GM19455 (cell line): ENCODE measurements around the gene C16orf87.
"Not testable (repeated sequence)": the region's sequence is repeated elsewhere in the genome, so short reads cannot be mapped to it uniquely, and the experiment has no call there.

Experiments used
- ATAC-seq: cut with Tn5 transposase; IDR thresholded peaks from one replicate; pipeline ENCODE4 v1.9.1; 2021; ENCODE audit not compliant: unreplicated experiment

Gene C16orf87, protein sequence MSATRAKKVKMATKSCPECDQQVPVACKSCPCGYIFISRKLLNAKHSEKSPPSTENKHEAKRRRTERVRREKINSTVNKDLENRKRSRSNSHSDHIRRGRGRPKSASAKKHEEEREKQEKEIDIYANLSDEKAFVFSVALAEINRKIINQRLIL

DNA sequence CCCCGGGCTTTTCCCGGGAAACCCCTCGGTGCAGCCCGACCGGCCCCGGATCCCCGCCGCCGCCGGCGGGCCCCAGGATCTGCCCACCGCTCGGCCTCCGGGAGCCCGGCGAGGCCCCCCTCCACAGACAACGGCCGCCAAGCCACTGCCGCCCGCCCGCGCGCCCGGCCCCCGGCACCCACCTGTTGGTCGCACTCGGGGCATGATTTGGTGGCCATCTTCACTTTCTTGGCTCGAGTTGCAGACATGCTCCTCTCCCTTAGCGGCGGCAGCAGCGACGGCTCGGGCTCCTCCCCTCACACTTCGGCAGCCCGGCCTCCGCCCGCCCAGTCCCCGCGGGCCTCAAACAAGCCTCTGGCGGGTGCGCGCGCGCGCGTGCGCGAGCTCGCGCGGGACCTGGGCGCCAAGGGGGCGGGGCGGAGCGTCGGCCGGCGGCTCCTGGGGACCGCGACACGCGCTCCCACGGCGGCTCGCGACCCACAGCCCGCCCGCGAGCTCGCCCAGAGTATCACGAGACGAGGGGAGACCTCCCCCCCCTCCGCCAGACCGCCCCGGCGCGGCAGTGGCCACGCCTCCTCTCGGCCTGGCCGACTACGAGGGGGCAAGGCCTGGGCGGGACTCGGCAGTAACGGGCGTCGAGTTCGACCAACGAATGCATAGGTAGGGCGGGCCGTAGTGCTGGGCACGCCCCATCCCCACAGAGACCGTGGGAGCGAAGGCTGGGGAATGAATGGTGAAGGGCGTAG is at the start of gene C16orf87:
C16orf87 (minus strand) TSS at position 279 of the 746 bp plus-strand sequence; CDS start at position 248, 31 bp downstream.
- ATAC-seq, result peak; percentile 95

DNA sequence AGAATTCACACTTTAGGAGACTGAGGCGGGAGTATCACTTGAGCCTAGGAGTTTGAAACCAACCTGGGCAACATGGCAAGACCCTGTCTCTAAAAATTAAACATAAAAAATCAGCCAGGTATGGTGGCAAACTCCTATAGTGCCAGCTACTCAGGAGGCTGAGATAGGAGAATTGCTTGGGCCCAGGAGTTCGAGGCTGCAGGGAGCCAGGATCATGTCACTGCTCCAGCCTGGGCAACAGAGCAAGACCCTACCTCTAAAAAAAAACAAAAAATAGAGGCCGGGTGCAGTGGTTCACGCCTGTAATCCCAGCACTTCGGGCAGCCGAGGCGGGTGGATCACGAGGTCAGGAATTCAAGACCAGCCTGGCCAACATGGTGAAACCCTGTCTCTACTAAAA is 44.3 kb upstream of the C16orf87 start:
- ATAC-seq, result no peak

DNA sequence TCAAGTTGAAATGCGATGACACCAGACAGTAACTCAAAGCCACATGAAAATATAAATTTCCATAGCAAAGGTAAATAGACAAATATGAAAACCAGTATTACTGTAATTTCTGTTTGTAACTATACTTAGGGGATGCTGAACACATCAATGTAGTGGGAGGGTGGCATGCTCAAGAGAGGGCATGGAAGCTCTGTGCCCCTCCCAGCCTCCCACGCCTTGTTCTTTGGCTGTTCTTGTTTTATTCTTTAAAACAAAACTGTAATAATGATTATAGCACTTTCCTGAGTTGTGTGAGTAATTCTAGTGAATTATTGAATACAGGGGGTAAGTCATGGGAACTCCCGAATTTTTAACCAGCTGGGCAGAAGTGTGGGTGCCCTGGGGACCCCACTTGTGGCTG is 42.2 kb upstream of the C16orf87 start:
- ATAC-seq, result no peak

DNA sequence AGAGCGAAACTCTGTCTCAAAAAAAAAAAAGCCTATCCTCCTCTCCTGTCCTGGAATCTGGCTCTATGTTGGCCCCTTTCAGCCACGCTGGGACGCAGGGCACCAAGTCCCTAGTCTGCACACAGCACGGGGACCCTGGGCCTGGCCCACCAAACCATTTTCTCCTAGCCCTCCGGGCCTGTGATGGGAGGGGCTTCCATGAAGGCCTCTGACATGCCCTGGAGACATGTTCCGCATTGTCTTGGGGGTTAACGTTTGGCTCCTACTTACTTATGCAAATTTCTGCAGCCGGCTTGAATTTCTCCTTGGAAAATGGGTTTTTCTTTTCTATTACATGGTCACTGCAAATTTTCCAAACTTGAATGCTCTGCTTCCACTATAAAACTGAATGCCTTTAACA is 40.6 kb upstream of the C16orf87 start:
- no peak for ATAC-seq

DNA sequence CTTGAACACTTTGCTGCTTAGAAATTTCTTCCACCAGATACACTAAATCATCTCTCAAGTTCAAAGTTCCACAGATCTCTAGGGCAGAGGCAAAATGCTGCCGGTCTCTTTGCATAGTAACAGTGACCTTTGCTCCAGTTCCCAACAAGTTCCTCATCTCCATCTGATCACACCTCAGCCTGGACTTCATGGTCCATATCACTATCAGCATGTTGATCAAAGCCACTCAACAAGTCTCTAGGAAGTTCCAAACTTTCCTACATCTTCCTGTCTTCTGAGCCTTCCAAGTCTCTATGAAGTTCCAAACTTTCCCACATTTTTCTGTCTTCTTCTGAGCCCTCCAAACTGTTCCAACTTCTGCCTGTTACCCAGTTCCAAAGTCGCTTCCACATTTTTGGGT is 37.9 kb upstream of the C16orf87 start:
- not testable (repeated sequence) for ATAC-seq

DNA sequence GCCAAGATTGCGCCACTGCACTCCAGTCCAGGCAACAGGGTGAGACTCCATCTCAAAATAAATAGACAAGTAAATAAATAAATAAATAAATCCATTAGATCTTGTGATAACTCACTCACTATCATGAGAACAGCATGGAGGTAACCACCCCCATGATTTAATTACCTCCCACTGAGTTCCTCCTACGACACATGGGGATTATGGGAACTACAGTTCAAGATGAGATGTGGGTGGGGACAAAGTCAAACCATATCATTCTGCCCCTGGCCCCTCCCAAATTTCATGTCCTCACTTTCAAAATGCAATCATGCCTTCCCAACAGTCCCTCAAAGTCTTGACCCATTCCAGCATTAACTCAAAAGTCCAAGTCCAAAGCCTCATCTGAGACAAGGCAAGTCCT is 36.5 kb upstream of the C16orf87 start:
- ATAC-seq, result not testable (repeated sequence)

DNA sequence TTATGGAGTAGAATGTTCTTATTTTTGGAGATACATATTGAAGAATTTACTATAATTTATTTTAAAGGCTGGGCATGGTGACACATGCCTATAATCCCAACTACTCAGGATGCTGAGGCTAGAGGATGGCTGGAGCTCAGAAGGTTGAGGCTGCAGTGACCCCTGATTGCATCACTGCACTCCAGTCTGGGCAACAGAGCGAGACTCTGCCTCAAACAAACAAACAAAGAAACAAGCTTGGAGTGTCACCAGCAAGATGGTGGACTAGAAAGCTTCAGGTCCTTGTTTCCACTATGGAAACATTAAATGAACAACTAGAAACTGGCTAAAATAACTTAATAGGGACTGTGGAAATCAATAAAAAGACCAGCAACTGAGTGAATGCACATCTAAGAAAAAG is 35.3 kb upstream of the C16orf87 start:
- no peak for ATAC-seq

DNA sequence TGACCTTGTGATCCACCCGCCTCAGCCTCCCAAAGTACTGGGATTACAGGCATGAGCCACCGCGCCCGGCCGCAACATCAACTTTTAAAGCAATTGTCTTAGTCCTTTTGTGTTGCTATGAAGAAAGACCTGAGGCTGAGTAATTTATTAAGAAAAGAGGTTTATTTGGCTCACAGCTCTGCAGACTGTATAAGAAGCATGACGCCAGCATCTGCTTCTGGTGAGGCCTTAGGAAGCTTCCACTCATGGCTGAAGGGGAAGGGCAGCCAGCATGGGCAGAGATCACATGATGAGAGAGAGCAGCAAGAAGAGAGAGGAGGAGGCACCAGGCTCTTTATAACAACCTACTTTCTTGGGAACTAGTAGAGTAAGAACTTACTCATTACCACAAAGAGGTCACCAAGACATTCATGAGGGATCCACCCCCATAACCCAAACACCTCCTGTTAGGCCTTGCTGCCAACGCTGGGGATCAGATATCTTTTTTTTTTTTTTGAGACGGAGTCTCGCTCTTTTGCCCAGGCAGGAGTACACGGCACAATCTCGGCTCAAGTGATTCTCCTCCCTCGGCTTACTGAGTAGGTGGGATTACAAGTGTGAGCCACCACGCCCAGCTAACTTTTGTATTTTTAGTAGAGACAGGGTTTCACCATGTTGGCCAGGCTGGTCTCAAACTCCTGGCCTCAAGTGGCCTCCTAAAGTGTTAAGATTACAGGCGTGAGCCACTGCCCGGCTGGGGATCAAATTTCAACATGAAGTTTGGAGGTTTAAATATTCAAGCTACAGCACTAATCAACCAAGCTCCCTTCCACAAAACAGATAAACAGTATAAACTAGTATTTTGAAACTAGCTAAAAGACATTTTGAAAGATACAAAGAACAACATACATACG is 31.8 kb upstream of the C16orf87 start:
- ATAC-seq, result no peak

DNA sequence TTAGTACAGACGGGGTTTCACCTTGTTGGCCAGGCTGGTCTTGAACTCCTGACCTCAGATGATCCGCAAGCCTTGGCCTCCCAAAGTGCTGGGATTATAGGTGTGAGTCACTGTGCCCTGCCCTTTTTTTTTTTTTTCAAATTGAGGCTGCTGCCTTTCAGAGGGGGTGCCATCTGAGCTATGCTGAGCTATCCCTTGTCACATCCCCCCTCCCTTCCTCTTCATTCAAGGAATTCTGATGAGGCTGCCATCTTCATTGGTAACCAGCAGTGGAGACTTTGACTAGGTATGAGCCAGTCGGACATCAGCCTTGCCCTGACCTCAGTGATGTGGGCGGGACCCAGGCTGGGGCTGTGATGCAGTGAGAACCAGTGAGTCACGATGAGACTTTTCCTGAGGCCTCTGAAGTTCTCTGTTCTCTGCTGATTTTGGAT is 28.8 kb upstream of the C16orf87 start:
- ATAC-seq, result no peak

DNA sequence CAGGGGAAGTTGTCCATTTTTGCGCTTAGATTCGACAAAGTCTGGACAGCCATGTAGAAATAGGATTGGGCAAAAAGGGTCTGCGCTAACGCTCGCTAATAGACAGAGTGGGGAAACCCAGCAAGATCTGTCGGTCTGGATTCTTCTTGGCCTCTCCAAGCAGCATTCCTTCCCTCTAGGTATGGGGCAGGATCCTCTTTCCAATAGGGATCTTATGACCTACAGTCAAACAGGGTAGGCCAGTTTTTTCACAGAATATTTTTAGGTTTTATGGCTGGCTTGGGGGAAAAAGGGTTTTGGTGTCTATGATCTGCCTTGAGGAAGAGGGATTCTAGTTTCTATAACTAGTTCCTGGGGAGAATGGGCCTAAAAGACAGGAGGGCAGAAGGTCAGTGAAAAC is 27.2 kb upstream of the C16orf87 start:
- ATAC-seq, result no peak

DNA sequence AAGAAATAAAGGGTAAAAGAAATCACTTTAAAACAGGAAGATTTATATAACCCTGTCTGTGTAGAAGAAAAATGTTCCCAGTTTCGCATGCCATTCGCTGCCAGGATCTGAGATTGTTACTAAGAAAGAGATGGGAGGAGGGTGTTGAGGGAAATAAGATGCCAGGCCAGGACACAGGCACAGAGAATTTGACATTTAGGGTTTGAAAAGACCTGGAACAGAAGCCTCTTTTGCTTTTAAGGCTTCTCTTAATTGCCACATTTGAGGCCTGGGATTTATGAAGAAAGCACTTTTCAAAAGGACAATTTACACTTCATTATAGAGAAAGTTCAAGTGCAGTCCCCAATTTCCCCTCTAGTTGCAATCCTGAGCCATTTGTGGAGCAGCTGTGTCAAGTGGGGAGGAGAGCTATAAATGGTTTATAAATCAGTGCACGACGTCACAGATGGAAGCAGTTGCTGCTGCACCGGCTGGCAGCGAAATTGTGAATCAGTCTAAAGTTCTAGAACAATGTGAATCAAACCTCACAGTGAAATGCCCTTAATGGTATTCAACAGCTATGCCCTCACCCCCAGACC is 26.5 kb upstream of the C16orf87 start:
- ATAC-seq, result no peak

DNA sequence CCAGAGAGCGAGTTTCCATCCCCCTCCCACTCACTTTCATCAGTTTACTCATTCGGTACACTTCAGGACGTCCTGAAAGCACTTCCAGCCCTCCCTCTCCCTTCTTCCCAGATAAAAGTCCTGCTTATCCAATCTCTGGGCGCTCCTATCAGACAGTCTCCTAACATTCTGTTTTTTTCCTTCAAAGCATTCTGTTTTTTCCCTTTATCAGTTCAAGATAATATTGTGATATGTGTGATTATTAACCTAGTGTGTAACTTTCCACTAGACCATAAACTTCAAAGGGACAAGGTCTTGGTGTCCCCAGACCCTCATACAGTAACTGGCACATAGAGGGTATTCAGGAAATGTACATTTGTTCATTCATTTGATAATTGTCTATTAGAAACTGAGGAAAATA is 24.4 kb upstream of the C16orf87 start:
- ATAC-seq, result no peak

DNA sequence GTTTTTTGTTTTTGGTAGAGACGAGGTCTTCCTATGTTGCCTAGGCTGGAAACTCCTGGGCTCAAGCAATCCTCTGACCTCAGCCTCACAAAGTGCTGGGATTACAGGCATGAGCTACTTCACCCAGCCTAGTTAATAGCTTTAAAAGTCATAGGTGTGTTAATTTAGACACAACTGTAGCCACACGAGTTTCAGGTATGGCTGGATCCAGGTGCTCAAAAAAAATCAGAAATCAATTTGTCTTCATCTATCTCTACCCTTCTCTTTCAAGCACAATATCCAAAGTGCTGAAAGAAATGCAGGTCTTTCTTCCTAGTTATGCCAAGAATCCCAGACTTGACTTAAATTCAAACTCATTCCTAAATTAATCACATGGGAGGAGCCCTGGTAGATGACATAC is 23.9 kb upstream of the C16orf87 start:
- no peak for ATAC-seq

DNA sequence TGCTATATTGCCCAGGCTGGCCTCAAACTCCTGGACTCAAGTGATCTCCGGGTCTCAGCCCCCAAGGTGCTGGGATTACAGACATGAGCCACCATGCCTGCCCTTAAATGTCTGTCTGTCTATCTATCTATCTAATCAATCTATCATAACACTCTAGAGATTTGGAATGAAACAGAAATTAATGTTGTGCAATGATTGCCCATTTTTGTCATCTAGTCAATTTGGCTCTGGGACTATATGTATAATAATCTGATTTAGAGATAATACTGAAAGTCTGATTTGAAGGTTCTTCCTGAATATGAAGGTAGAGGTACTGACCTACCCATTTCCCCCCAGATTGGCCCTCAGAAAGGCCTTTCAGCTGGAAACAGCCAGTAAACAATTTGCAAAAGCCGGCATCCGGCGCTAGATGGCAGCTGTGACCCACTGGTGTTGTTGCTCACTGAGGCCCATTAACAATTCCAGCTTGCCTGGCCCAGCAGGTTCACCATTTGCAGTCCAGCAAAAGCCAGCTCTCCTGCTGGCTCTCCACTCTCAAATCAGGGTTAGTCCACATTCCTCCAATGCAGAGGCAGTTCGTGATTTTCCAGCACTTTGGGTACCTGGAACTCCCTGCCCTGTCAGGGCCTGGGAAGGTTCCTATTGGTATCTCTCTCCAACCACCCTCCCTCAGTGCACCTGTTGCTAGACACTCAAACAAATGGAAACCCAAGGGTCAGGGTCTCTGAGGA is 22.9 kb upstream of the C16orf87 start:
- ATAC-seq, result no peak

DNA sequence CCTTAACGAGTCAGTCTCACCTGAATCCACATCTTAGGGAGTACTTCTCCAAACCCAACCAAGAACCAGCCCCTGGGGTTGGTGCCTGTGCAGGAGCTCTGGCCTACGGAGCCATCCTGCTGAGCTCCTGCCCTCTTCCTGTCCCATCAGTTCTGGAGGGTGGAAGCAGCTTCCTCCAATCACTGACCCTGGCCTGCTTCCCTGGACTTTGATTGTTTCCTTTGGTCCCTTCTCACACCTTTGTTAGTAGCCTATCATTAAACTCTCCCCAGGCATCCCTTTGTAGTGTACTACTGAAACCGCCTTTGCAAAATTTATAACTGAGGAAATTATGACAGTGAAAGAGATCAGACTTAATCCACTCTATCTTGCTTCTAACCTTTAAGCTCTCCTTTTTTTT is 21.1 kb upstream of the C16orf87 start:
- ATAC-seq, result no peak

DNA sequence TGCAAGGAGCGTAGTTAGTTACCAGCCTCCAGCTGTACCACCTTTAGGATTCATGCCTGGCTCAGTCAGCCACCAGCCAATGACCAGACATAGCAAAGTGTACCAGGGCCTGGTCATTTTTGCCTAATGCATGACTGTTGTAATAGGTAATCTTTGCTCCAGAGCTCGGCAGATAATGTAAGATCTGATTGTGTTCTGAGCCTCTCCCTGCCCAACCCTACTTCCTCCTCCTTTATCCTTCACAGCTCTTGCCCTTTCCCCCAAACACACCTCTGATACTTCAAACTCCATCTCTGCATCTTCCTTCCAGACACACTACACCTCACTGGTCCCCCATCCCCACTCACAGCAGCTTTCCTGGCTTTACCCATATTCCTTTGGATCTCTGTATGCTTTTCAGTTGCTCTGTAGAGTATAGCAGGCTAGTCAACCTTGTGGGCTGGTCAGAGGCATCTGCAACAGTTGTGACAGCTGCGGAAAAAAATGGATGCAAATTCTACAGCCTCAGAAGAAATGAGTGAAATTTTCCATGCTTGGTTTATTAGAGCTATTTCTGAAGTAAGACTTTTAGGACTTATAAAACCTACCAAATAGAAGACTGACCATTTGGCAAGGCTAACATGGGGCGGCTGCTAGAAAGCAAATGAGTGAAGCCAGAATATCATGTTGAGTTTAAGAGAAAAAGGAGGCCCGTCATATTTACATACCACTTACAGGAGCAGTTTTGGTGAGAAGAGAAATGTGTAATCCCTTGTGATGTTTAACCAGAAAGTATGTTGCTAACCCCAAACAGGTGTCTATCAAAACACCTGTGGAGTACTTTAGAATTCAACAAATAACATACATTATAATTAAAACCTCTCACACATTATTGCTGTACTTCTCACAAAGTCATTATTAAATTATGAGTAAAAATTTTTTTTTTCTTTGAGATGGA is 19.9 kb upstream of the C16orf87 start:
- ATAC-seq, result no peak

DNA sequence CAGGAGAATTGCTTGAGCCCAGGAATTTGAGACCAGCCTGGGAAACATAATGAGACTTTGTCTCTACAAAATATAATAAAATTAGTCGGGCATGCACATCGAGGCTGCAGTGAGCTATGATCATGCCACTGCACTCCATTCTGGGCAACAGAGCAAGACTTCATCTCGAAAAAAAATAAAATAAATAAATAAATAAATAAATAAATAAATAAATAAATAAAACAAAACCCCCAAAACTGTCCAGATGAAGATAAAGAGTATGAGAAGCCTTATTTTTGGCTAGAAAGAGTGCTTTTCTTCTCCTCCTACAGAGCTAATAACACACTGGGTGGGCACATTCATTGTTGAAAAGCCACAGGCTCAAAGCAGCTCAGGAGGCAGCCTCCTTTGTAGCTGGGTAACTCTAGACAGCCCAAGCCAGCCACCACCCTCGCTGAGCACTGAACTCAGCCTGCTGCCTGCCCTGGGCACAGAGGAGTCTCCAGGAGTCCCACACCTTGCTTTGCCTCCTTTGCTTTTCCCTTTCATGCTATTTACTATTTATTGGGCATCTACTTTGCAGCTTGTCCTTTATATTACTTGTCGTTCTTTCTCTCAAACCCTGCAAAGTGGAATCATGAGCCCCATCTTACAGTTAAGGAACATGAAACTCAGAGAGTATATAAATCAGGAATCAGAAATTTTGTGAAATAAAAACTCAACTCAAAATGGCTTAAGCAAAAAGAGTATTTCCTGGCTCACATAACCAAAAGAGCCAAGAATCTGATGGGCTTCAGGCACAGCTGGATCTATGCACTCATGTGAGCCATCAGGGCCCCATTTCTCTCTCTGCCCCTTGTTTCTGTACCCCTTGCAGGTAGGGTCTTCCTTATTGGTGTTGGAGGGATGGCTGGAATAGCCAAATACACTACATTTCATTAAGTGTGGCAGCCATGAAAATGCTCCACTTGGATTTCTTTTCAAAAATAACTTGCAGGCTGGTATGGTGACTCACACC is 18.1 kb upstream of the C16orf87 start:
- no peak for ATAC-seq

DNA sequence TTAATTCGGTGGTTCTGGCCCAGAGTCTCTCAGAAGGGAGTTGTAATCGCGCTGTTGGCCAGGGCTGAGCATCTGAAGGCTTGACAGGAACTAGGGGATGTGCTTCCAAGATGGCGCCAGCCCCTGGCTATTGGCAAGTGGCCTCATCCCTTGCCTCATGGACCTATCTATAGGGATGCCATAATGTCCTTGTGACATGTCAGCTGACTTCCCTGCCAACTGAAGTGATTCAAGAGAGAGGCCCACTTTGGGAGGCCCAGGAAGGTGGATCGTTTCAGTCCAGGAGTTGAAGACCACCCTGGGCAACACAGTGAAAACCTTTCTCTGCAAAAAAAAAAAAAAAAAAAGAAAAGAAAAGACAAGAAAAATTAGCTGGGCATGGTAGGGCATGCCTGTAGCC is 15.0 kb upstream of the C16orf87 start:
- ATAC-seq, result no peak

DNA sequence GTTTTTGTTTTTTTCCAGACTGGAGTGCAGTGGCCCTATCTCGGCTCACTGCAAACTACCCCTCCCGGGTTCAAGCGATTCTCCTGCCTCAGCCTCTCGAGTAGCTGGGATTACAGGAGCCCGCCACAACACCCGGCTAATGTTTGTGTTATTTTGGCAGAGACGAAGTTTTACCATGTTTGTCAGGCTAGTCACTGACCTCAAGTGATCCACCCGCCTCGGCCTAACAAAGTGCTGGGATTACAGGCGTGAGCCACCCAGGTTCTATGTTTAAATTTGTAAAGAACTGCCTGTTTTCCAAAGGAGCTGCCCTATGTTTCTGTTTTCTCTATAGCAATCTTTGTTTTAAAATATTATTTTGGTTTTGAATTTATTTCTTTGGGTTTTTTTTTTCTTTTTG is 13.8 kb upstream of the C16orf87 start:
- no peak for ATAC-seq
